Lower leg skin (tissue), 4 donors: ENCODE results near the gene RNASE8. TPM values are rescaled to one million over a fixed set of nuclear protein-coding genes. Genes with fewer than 3 reads are reported as not detected.
A peak's percentile ranks its signal among the peaks of the same experiment; 100 is the strongest.

ENCODE experiments used
- DNase-seq, 2 donors: peaks; one replicate each; pipeline ENCODE4 v3.0.0-alpha.2; 2019; ENCODE audit warnings: low spot score in 2 of 2
- H3K4me3 ChIP-seq: fragments of 200-600 bp; sonication (generic); 2 replicates; pipeline ENCODE4 v1.5.1; 2017; ENCODE audit warnings: mild to moderate bottlenecking, low read depth; ENCODE audit not compliant: poor library complexity, severe bottlenecking
- POLR2A ChIP-seq, 2 donors: fragments of 450-650 bp; IDR thresholded peaks; one replicate each; pipeline ENCODE4 v1.6.1; 2016 to 2017; ENCODE audit warnings: antibody characterized with exemption in 2 of 2, mild to moderate bottlenecking in 1 of 2, moderate library complexity in 1 of 2
- WGBS, 2 donors: methylation state at CpG; one replicate each; pipeline ENCODE4 v1.1.5; 2018; 5-methylcytosine and 5-hydroxymethylcytosine counted together
- intact Hi-C: fragments of 100-400 bp; cut with DNase I; formaldehyde crosslinking; loops from one replicate; pipeline ENCODE4 v1.15.0; 2023; ENCODE audit warnings: low total_unique reads
- total RNA-seq, 4 donors: library from RNA; depleted of rRNA; stranded (reverse); fragments of >200 nt; gene quantifications; one replicate each; pipeline ENCODE4 v1.1.0, GENCODE V29; 2016
- TF ChIP-seq, protein P1 (sequence below), 3 donors: fragments of 450-650 bp; IDR thresholded peaks; one replicate each; pipeline ENCODE4 v1.5.1; 2016; ENCODE audit warnings: antibody characterized with exemption in 3 of 3, mild to moderate bottlenecking in 3 of 3, moderate library complexity in 2 of 3

RNASE8 gene
- total RNA-seq, 4 donors from 2014 or later = not detected

DNA sequence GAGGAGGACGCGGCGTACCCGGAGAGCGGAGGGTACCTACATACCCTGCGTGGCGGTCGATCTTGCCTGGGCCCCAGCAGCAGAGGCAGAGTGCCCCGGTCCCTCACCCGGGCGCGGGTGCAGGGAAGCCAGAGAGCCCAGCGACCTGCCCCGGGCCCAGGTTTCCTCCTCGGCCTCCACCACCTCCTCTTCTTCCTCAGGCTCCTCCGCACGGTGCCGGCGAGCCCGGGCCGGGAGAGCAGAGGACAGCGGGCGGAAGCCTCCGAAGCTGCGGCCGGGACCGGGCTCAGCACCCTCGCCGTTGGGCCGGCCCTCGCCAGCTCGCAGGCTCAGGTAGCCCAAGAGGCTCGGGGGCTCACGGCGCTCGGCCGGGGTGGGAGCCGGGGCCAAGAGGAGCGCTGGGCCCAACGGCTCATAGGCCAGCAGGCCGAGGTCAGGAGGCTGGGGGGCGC is 34.2 kb downstream of the RNASE8 start:
- no peak for DNase-seq
- TF ChIP-seq, protein P1, sequence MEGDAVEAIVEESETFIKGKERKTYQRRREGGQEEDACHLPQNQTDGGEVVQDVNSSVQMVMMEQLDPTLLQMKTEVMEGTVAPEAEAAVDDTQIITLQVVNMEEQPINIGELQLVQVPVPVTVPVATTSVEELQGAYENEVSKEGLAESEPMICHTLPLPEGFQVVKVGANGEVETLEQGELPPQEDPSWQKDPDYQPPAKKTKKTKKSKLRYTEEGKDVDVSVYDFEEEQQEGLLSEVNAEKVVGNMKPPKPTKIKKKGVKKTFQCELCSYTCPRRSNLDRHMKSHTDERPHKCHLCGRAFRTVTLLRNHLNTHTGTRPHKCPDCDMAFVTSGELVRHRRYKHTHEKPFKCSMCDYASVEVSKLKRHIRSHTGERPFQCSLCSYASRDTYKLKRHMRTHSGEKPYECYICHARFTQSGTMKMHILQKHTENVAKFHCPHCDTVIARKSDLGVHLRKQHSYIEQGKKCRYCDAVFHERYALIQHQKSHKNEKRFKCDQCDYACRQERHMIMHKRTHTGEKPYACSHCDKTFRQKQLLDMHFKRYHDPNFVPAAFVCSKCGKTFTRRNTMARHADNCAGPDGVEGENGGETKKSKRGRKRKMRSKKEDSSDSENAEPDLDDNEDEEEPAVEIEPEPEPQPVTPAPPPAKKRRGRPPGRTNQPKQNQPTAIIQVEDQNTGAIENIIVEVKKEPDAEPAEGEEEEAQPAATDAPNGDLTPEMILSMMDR (IDR thresholded peaks at IDR 0.05) = no peak
- TF ChIP-seq POLR2A (IDR thresholded peaks at IDR 0.05) = no peak
- WGBS, 2 donors = 92 to 94% methylated on average over 19 to 42 of the region's 42 CpGs
- H3K4me3 ChIP-seq = no peak overlapping the region
- intact Hi-C loops = loop anchor here (10.0 kb wide), 1 partner anchor 77 kb away; no protein-coding TSS in a partner anchor

- intact Hi-C loops = loop anchor here (10.0 kb wide), 1 partner anchor 78 kb away; no protein-coding TSS in a partner anchor
- 48 to 75% methylated on average over 31 to 40 of the region's 59 CpGs for WGBS, 2 donors
- H3K4me3 ChIP-seq = no peak overlapping the region
- DNase-seq = peak; percentile 72 to 96
- TF ChIP-seq POLR2A (IDR thresholded peaks at IDR 0.05) = no peak
- TF ChIP-seq, protein P1 (IDR thresholded peaks at IDR 0.05) = peak in 2 of 3 donors; percentile 95 to 99
These were observed 34.8 kb downstream of the RNASE8 start for GRCh38 chr14:21092273-21093011.

- intact Hi-C loops = loop anchor here (10.0 kb wide), 1 partner anchor 78 kb away; no protein-coding TSS in a partner anchor
- WGBS, 2 donors = 86 to 88% methylated on average over 32 to 36 of the region's 36 CpGs
- no peak for DNase-seq
- TF ChIP-seq POLR2A (IDR thresholded peaks at IDR 0.05) = no peak
- TF ChIP-seq, protein P1 (IDR thresholded peaks at IDR 0.05) = no peak
- no peak overlapping the region for H3K4me3 ChIP-seq
These were observed 35.4 kb downstream of the RNASE8 start for GRCh38 chr14:21093018-21093417.

DNA sequence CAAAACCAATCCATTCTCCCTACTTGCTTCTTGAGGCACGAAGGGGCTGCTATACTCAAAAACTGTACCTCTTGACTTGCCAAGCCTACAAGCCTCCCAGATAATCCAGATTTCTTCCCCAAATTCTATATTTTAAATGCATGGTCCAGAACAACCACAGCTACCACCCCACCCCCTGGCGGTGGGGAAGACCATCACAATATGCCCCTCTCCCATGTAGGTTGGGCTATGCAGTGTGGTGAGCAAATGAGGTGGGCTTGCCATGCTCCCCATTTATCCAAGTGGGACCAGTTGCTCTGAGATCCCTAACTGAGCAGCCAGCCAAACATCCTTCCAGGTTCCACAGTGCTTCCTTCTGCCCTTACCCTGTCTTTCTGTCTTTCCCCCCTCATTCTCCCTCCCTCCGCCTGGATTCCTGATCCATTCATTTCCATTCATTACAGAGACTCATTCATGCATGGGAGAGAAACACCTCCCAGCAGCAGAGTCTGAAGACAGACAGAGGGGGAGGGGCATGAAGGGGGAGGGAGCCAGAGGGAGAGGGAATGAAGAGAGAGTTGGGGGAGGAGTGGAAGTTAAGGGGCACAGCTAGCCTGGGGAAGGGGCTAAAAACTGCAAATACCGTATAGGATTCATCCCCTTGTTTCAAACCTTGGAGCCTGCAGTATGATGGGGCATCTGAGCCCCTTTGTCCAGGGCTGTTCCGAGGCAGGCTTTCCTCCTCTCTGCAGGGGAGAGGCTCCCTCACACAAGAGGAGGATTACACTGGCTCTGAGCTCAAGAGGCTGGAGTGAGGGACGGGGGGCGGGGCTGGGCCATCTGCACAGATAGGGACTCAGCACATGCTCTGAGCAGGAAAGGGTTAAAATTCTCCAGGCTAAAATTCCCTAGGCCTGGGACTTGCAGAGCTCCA is 36.4 kb downstream of the RNASE8 start:
- 49 to 50% methylated on average over 7 of the region's 7 CpGs for WGBS, 2 donors
- intact Hi-C loops = loop anchor here (10.0 kb wide), 1 partner anchor 79 kb away; no protein-coding TSS in a partner anchor
- no peak overlapping the region for H3K4me3 ChIP-seq
- TF ChIP-seq POLR2A (IDR thresholded peaks at IDR 0.05) = no peak
- TF ChIP-seq, protein P1 (IDR thresholded peaks at IDR 0.05) = no peak
- no peak for DNase-seq

GRCh38 chr14:21095430-21096205 is 38.0 kb downstream of the RNASE8 start:
- DNase-seq = no peak
- H3K4me3 ChIP-seq = no peak overlapping the region
- 47 to 53% methylated on average over 6 of the region's 6 CpGs for WGBS, 2 donors
- no peak for TF ChIP-seq POLR2A (IDR thresholded peaks at IDR 0.05)
- TF ChIP-seq, protein P1 (IDR thresholded peaks at IDR 0.05) = no peak
- intact Hi-C loops = loop anchor here (5.0 to 10.0 kb wide), 2 partner anchors 81 to 238 kb away; no protein-coding TSS in a partner anchor
